CD4-positive, alpha-beta T cell treated with Interleukin-1 beta for 1 hour (primary cell): ENCODE measurements around the gene KRT4.
"Not testable (repeated sequence)": the region's sequence is repeated elsewhere in the genome, so short reads cannot be mapped to it uniquely, and the experiment has no call there.

Source experiments
- DNase-seq, 2 donors: peaks; one replicate each; pipeline ENCODE4 v3.0.0-alpha.2; 2020 to 2022

Gene KRT4

DNA sequence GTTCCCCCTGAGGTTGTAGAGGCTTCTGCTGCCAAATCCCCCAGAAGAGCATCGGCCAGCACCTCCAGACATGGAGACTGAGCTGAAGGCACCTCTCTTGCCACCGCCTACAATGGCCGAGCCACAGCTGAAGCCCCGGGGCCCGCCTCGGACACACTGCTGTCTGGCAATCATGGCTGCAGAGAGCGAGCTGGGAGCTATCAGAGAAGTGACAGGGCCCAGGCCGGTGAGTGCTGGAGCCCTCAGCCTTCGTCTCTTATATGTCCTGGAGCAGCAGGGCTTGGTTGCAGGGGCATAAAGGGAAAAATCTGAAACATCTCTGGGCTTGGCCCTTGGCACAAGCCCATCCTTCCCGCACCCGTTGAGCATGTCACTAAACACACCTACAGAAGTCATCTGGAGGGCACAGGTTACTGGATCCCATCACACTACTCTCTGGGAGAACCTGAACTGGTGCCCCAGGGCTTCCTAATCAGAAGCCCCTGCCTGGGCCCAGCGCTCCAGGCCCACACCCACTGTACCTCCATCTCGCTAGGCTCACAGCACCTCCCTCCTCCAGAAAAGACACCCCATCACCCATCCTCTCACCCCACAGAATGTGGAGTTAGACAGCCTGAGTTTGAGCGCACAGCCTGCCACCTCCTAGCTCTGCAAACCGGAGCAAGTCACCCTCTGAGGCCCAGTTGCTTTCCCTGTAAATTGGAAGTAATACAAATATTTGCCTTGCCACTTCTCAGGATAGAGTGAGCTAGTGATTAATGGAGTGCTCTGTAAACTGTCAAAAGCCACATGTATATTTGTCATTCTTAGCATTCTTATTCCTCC, at the start of gene KRT4:
KRT4 (minus strand) TSS at position 232 of the 825 bp plus-strand sequence; CDS start at position 174, 58 bp downstream.
- DNase-seq: no peak

GRCh38 chr12:52862023-52862422, 48.1 kb upstream of the KRT4 start:
- no peak for DNase-seq

DNA sequence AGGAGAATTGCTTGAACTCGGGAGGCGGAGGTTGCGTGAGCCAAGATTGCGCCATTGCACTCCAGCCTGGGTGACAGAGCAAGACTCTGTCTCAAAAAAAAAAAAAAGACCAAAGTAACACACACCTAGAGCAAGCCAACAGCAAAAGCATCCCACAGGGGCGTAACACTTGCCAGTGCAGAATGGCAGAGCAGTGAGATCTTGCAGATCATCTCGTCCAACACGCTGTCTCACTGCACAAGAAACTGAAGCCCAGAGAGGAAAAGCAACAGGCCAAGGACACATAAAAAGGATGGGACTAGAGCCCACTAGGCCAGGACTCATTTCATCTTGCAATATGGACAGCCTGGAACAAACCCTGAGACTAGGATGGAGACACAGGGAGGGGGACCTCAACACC, 47.6 kb upstream of the KRT4 start:
- no peak for DNase-seq

GRCh38 chr12:52860102-52860823, 46.3 kb upstream of the KRT4 start:
- DNase-seq: no peak

DNA sequence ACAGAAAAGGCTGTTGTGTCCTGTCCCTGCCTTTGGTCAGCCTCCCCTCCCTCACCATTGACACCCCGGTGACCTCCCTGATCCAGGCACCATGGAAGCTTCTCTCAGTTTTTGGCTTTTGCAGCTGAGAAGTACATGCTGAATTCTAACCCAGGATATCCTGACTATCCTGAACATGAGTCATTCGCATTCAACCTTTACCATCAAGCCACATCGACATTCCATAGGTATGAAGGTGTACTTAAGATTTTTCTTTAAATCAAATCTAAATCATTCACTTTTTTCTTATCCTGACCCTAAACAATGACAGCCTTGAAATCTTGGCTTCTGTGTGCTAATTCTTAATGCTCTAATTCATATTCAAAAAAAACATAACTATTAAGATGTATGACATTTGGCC, 43.6 kb upstream of the KRT4 start:
- DNase-seq: no peak

DNA sequence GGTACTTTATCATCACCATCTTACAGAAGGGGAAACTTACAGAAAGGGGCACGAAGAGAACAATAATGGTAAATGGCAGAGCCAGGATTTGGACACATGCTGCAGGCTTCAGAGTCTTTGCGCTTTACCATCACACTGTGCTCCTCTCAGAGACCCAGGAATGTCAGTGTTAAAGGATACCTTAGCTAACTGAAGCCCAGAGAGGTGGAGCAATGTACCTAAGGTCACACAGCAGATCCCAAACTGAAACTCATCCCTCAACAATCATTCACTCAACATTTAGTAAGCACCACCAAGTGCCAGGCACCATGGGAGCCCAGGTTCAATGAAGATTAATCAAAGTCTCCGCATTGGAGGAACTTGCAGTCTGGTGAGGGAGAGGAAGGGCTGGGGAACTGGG, 42.9 kb upstream of the KRT4 start:
- no peak for DNase-seq

DNA sequence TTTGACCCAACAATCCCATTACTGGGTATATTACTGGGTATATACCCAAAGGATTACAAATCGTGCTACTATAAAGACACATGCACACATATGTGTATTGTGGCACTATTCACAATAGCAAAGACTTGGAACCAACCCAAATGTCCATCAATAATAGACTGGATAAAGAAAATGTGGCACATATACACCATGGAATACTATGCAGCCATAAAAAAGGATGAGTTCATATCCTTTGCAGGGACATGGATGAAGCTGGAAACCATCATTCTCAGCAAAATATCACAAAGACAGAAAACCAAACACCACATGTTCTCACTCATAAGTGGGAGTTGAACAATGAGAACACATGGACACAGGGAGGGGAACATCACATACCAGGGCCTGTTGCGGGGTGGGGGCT, 42.2 kb upstream of the KRT4 start:
- not testable (repeated sequence) for DNase-seq

- no peak for DNase-seq
Observed at GRCh38 chr12:52851787-52852186, 37.9 kb upstream of the KRT4 start.

- DNase-seq: no peak
Observed at GRCh38 chr12:52850681-52851080, 36.8 kb upstream of the KRT4 start.

- DNase-seq: no peak
Observed at GRCh38 chr12:52849511-52849910, 35.6 kb upstream of the KRT4 start.

DNA sequence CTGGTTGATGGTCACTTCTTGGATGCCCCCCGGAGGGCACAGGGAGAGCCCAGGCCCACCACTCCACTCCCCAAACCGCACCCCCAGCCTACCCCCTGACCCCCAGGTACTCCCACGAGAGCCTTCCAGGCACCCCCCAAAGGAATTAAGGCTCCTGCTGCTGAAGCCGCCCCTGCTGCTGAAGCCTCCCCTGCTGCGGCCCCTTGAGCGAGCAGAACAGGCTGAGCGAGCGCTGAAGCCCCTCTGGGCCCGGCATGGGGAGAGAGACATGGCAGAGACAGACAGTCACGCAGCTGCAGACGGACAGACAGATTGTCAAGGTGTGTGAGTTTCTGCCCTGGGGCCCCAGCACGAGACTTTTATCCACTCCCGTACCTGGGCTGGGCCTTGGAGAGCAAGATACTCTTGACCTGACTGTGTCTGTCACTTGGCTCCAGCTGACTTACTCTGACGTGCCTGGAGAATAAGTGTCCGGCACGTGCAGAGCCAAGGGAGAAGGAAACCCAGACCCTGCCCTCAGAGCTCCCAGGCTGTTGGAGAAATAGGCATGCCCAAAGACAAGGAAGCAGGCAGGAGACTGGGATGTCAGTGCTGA, 34.8 kb upstream of the KRT4 start, which contains the start of gene KRT78:
KRT78 (minus strand) TSS at position 334 of the 595 bp plus-strand sequence; CDS start at position 270, 64 bp downstream.
- no peak for DNase-seq

DNA sequence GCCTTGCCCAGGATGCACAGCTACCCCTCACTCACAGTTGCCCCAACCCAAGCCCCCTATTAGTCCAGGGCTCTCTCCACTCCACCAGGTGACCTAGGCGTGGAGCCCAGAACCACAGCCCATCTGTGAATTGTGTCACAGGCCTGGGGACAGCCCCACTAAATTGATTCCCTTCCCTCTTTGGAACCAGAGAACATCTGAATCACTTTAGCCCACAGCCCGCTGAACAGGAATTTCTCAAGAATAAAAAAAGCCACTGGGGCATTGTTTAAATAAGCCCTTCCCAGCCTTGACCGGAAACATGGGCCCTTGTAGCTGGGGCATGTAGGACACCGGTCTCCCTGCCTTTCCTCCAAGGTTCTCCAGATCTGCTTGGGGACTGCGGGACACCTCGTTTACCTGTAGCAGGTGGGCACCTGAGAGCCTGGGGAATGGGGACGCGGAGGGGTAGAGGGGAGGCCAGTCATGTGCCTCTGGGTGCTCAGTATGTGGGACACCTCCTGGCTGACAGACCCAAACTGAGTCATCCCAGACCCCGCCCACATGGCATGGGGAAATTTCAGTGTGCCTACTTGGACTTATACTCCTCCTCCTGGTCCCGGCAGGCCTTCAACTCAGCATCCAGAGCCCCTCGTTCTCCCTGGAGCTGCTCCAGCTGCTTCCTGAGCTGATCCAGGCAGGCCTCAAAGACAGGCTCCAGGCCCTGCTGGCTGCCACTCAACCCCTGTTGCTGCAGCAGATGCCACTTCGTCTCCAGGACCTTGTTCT, 33.6 kb upstream of the KRT4 start:
- DNase-seq: no peak

DNA sequence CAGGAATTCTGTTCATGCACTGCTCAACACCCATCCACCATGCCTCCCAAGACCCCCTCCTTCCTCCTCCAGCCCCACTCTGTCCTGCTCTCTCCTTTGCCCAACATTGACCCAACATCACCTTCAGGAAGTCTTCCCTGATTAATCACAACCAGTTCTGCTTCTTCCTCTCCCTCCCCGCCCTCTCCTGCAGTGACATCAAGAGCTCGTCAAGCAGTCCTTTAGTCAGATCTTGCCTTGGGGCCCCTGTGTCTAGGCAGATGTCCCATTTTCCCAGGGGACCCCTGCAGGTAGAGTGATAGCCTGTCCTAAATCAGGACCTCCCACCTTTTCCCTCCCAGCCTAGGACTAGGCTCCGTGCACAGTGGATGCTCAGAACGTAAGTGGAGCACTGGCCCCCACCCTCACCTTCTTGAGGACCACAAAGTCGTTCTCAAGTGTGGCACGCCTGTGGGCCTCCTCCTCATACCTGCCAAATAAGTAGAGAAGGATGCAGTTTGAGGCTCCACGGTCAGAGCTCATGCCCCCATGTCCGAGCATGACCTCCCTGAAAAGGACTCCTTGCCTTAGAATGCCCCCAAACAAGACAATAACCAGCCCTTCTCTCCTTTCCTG, 32.5 kb upstream of the KRT4 start:
- DNase-seq: no peak

DNA sequence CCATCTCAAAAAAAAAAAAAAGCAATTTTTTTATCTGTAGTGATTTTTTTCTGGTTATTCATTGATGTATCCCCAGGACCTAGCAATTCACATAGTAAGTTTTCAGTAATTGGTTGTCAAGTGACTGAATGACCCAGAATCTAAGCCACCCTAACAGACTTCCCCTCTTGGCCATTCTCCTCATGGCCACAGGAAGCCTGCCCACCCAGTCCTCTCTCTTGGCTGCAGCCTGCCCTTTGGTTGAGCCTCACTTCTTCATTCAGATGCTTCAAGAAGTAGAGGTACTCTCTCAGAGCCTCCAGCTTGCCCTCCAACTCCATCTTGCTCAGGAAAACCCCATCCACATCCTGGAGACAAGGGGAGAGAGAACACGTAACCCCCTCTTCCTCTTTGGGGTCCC, 32.0 kb upstream of the KRT4 start:
- no peak for DNase-seq

DNA sequence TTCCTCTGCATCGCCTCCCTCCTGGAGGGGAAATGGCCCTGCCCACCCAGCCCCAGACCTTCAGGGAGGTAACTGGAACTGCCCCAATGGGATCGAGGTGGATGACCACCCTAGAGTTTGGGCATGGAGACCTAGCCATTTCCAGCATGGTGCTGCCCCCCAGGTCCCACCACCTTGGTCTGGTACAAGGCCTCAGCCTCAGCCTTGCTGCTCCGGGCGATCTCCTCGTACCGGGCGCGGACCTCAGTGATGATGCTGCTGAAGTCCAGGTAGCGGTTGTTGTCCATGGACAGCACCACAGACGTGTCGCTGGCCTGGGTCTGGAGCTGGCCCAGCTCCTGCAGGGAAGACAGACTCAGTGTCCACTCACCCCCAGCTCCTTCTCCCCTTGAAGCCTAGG, 30.5 kb upstream of the KRT4 start:
- DNase-seq: no peak

DNA sequence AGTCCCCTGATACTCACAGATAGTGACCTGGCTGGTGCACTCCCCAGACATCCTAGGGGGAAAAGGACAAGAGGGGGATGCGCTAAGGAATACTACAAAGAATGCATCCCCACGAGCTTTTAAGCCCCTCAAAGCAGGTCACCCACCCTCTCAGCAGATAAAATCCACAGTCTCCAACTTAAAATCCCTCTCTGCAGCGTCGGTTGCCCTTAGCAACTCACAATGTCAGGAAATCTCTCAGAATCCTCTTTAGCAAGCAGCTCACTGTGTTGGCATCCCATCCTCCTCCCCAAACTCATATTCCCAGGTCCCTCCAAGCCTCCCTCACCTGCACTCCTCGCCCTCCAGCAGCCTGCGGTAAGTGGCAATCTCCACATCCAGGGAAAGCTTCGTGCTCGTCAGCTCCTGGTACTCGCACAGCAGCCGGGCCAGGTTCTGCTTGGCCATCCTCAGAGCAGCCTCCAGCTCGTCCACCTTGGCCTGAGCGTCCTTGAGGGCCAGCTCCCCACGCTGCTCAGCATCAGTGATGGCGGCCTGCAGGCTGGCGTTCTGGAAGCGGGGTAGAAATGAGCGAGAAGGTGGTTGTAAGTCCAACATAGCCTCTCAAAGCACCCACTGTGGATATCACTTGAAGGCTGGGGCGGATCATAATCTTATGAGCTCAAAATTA, 25.7 kb upstream of the KRT4 start:
- DNase-seq: no peak

DNA sequence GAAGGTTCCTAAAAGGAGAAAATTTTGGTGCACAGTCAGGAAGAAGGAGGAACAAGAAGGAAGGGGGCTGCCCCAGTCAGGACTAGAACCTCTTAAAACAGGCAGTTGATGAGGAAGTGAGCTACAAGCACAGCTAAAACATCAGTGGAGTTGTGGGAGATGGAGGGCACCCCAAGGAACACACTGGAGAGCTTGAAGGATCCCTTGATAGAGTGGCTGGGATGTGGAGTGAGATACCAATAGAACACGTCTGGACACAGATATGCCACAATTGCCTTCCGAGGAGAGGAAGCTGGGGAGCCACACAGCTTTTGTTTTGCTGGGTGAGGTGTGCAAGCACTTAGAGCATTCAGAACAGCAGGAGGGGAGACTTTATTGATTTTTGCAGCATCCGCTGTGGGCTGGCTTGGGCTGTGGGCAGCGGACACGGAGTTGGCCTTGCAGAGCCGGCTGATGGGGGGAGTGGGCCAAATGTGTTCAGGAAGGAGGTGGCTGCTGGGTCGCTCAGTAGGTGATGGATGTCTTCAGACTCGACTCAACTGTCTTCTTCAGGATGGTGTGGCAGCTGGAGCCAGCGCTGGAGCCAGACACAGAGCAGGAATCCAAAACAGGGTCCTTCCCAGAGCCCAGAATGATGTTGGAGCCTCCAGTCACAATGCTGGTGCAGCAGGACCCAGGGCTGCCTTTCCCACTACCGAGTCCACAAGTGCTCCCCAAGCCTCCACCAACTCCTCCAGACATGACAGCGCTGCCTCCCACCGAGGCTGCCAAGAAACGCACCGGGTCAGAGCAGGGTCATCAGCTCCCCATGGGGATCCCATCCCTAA, 24.9 kb upstream of the KRT4 start:
- DNase-seq: no peak

DNA sequence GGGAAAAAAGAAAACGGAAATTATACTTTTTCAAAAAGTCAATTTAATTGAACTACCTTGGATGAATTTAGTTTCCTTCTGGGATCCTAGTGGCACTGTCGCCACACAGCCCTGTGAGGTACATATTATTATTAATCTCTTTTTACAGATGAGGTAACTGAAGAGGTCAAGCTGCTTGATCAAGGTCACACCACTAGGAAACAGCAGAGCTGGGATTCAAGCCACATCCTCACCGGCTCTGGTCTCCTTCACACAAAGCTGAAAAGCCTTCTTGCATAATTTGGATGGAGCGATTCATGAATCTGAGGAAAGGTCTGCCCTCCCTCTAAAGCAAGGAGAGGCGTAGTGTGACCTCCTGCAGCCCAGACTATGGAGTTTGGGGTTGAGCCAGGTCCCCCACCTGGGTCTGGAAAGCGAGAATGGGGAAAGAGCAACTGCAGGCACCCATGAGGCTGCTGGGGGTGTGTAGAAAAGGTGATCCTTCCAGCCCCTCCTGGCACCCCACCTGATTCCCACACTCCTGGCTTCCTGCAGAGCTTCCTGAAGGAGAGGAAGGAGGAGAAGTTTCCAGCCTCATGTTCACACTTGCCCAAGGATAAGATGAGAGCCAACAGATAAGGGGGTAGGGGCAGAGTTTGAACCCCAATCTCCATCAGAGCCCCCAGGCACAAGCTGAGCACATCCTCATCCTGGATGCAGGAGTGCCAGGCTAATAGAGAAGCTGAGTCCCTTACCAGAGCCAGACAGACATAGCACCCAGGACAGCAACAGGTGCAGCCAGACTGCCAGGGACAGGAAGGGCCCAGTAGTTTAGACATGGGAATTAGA, 24.1 kb upstream of the KRT4 start:
- no peak for DNase-seq

DNA sequence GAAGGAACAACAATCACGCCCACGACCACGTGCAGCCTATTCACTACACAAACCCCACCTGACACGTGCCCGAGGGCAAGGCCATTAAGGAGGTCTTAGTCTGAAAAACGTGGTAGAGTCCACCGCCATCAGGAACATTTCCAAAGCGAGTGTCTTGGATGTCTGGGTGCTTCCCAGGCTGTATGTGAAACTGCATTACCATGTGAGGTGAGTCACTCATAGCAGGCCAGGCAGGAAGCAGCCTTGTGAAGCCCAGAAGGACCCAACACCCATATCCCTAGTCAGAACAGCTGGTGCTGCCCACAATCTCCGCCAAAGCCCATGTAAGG, 23.5 kb upstream of the KRT4 start:
- no peak for DNase-seq
